ENCODE data around the gene FOXN3.

The FOXN3 gene

GRCh38 chr14:89444044-89444443, 27.0 kb upstream of the FOXN3 start:
- TF ChIP-seq GATA1 (IDR thresholded peaks at IDR 0.05; ENCODE audit: low read depth, low read length) (no peak), POLR2A (IDR thresholded peaks at IDR 0.05; ENCODE audit: low read length) (no peak)
- DNase-seq = no peak

GRCh38 chr14:89443042-89443629, 26.1 kb upstream of the FOXN3 start:
- TF ChIP-seq POLR2A (IDR thresholded peaks at IDR 0.05; ENCODE audit: low read length) (no peak), GATA1 (IDR thresholded peaks at IDR 0.05; ENCODE audit: low read depth, low read length) (no peak)
- DNase-seq = no peak

GRCh38 chr14:89442280-89442679, 25.2 kb upstream of the FOXN3 start:
- DNase-seq = no peak
- TF ChIP-seq POLR2A (IDR thresholded peaks at IDR 0.05; ENCODE audit: low read length) = no peak
- TF ChIP-seq GATA1 (IDR thresholded peaks at IDR 0.05; ENCODE audit: low read depth, low read length) = no peak

GRCh38 chr14:89440986-89441909, 24.2 kb upstream of the FOXN3 start:
- peak; percentile 69 to 85 for DNase-seq
- no peak for TF ChIP-seq POLR2A (IDR thresholded peaks at IDR 0.05; ENCODE audit: low read length)
- TF ChIP-seq GATA1 (IDR thresholded peaks at IDR 0.05; ENCODE audit: low read depth, low read length) = no peak

GRCh38 chr14:89435892-89436656, 19.0 kb upstream of the FOXN3 start:
- DNase-seq = no peak
- no peak for TF ChIP-seq GATA1 (IDR thresholded peaks at IDR 0.05; ENCODE audit: low read depth, low read length)
- no peak for TF ChIP-seq POLR2A (IDR thresholded peaks at IDR 0.05; ENCODE audit: low read length)

- TF ChIP-seq GATA1 (IDR thresholded peaks at IDR 0.05; ENCODE audit: low read depth, low read length) (no peak), POLR2A (IDR thresholded peaks at IDR 0.05; ENCODE audit: low read length) (no peak)
- DNase-seq = no peak
Observed at GRCh38 chr14:89435492-89435891, 18.5 kb upstream of the FOXN3 start.

DNA sequence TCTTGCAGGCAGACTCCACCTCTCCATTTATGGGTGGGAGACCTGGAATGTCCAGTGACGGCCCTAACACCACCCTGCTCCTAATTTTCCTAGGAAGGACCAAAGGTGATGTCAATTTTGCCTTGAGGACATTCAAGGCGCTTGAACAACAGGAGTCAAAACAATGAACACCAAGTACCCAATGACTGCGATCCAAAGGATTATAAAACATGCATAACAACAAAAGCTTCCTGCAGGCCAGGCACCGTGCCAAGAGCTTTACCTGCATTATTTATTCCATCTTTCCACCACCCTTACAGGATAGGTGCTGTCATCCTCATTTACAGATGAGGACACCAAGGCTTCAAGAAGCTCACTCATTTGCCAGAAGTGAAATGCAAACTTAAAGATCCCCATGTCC, 15.2 kb upstream of the FOXN3 start:
- TF ChIP-seq POLR2A (IDR thresholded peaks at IDR 0.05; ENCODE audit: low read length) (no peak), GATA1 (IDR thresholded peaks at IDR 0.05; ENCODE audit: low read depth, low read length) (no peak)

DNA sequence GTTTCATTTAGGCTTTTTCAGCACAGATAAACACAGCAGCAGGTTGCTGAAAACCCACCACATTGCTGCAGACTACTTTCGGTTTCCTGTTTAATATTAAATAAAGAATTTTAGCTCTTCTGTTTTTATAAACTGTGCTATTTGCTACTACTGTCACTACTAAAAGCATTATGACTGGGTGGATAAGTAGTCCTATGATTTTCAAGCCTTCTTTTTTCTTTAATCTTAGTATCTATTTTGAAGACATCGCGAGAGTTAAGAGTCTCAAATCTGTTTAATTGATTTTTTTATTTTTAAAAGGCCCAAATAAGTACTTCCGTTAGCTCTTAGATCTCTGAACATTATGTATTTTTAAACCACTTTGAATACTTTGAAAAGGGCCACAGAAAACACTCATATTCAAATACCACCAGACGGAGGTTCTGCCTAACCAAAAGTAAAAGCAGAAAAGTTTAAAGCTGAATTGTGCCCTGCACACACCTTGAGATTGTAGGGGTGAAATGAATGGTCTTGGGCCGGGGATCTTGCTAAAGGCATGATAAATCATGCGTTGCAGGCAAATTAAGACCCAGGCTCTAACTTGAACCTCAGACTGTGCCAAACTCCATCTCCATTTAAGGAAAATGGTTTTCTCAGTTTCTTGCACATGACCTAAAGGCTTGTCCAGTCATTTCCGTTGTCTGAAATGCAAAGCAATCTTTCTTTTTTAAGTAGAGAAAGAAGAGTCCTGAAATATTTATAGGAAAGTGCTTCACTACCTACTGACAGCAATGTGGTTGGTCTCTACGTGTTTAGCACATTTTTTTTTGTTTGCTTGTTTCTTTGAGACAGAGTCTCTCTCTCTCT, 13.6 kb upstream of the FOXN3 start:
- DNase-seq = no peak
- TF ChIP-seq GATA1 (IDR thresholded peaks at IDR 0.05; ENCODE audit: low read depth, low read length) (no peak), POLR2A (IDR thresholded peaks at IDR 0.05; ENCODE audit: low read length) (no peak)

More for the DNA sequence above, 15.2 kb upstream of the FOXN3 start:
- no peak for DNase-seq

GRCh38 chr14:89429199-89430181, 12.5 kb upstream of the FOXN3 start:
- DNase-seq = peak; percentile 15 to 43
- TF ChIP-seq POLR2A (IDR thresholded peaks at IDR 0.05; ENCODE audit: low read length) (no peak), GATA1 (IDR thresholded peaks at IDR 0.05; ENCODE audit: low read depth, low read length) (no peak)

DNA sequence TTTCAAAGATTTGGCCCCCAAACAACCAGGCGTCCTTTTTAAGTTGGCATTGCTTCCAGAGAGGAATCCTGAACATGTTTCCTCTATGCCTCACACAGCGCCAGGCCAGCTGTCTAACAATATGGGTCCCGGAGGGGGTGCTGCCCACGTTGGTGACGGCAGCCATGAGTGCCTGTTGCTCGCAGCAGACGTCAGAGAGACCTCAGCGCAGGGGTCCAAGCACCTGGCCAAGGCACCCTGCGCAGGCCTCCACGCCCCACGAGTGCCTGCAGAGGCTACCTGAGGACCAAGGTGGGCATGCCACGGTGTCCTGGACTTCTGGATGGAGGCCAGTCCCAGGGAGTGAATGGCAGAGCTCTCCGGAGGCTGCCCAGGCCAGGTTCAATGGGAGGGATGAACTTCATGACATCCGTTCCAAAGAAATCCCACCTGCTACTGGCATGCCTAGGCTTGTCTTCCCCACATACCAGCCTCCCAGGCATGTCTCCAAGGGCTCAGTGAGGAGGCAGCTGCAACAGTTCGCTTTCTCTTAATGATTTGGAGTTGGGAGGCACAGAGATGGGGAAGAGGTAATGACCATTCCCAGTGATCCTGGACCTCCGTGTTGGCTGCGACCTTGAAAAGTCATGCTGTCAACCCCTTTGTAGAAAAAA, 11.6 kb upstream of the FOXN3 start:
- TF ChIP-seq GATA1 (IDR thresholded peaks at IDR 0.05; ENCODE audit: low read depth, low read length) (no peak), POLR2A (IDR thresholded peaks at IDR 0.05; ENCODE audit: low read length) (no peak)
- no peak for DNase-seq

- DNase-seq = no peak
- no peak for TF ChIP-seq POLR2A (IDR thresholded peaks at IDR 0.05; ENCODE audit: low read length)
- no peak for TF ChIP-seq GATA1 (IDR thresholded peaks at IDR 0.05; ENCODE audit: low read depth, low read length)
Observed at GRCh38 chr14:89428173-89428523, 11.1 kb upstream of the FOXN3 start.

Data from erythroblast (primary cell).